H4 (cell line): Measurements from ENCODE around the gene GTF3C2. TPM values are rescaled to one million over a fixed set of nuclear protein-coding genes. Genes with fewer than 3 reads are reported as not detected.
"Not testable (repeated sequence)": the region's sequence is repeated elsewhere in the genome, so short reads cannot be mapped to it uniquely, and the experiment has no call there.

Experiments used
- DNase-seq: peaks from one replicate; pipeline ENCODE4 v3.0.0-alpha.2; 2015; ENCODE audit warnings: low spot score
- total RNA-seq: library from RNA; depleted of rRNA; stranded (reverse); fragments of >200 nt; shearing (Covaris generic); gene quantifications from 2 replicates; pipeline ENCODE4 v1.2.3, GENCODE V29; 2014

GTF3C2 gene
- total RNA-seq, 1 experiment from 2014 or later: 24.5 TPM

- peak; percentile 94 for DNase-seq
These were observed 35.5 kb downstream of the GTF3C2 start for GRCh38 chr2:27320958-27321543.

- not testable (repeated sequence) for DNase-seq
These were observed 36.7 kb downstream of the GTF3C2 start for GRCh38 chr2:27319839-27320238.

- DNase-seq: no peak
These were observed 39.7 kb downstream of the GTF3C2 start for GRCh38 chr2:27316655-27317412.

GRCh38 chr2:27315122-27315521, 41.4 kb downstream of the GTF3C2 start:
- DNase-seq: no peak

GRCh38 chr2:27314709-27315108, 41.9 kb downstream of the GTF3C2 start:
- no peak for DNase-seq

GRCh38 chr2:27313882-27314645, 42.5 kb downstream of the GTF3C2 start:
- DNase-seq: no peak

- DNase-seq: no peak
These were observed 44.4 kb downstream of the GTF3C2 start for GRCh38 chr2:27312152-27312551.

- DNase-seq: no peak
These were observed 46.9 kb downstream of the GTF3C2 start for GRCh38 chr2:27309651-27310050.

GRCh38 chr2:27308359-27308881, 48.1 kb downstream of the GTF3C2 start, which contains the start of gene UCN:
Gene UCN, minus strand, starts transcription at chr2:27308445. Its CDS starts 550 bp downstream, at chr2:27307895.
- no peak for DNase-seq

- no peak for DNase-seq
These were observed 48.8 kb downstream of the GTF3C2 start for GRCh38 chr2:27307545-27308358.

GRCh38 chr2:27307287-27307544, 49.3 kb downstream of the GTF3C2 start:
- DNase-seq: no peak

GRCh38 chr2:27306573-27307286, 49.8 kb downstream of the GTF3C2 start:
- no peak for DNase-seq

GRCh38 chr2:27306136-27306535, 50.4 kb downstream of the GTF3C2 start:
- no peak for DNase-seq

GRCh38 chr2:27305516-27305915, 51.0 kb downstream of the GTF3C2 start:
- no peak for DNase-seq

- DNase-seq: no peak
These were observed 51.9 kb downstream of the GTF3C2 start for GRCh38 chr2:27304488-27305240.

GRCh38 chr2:27303093-27304025, 53.2 kb downstream of the GTF3C2 start:
- peak; percentile 47 for DNase-seq

GRCh38 chr2:27300606-27301005, 56.0 kb downstream of the GTF3C2 start:
- DNase-seq: not testable (repeated sequence)

- DNase-seq: peak; percentile 16
These were observed 58.0 kb downstream of the GTF3C2 start for GRCh38 chr2:27298391-27299080.

- DNase-seq: no peak
These were observed 59.4 kb downstream of the GTF3C2 start for GRCh38 chr2:27297195-27297594.
